Gastrocnemius medialis (tissue), 4 donors: Measurements from ENCODE around the gene ELOVL2. TPM values are rescaled to one million over a fixed set of nuclear protein-coding genes. Genes with fewer than 3 reads are reported as not detected.
A peak's percentile ranks its signal among the peaks of the same experiment; 100 is the strongest.

Source experiments
- ATAC-seq, 2 donors: fragments of 150-250 bp; one replicate each; pipeline ENCODE4 v1.9.1; 2016
- DNase-seq, 2 donors: peaks; one replicate each; pipeline ENCODE4 v3.0.0-alpha.2; 2019
- H3K27ac ChIP-seq, 4 donors: fragments of 200-600 bp; sonication (generic); 1 replicate in 1 of 4; 2 replicates in 3 of 4; pipeline ENCODE4 v1.5.1; 2016 to 2018; ENCODE audit warnings: mild to moderate bottlenecking in 2 of 4, moderate library complexity in 1 of 4
- H3K27me3 ChIP-seq, 3 donors: fragments of 200-600 bp; sonication (generic) in 2 of 3; 1 replicate in 1 of 3; 2 replicates in 2 of 3; pipeline versions ENCODE4 v1.5.1 to v1.6.0; 2016 to 2019; ENCODE audit warnings: mild to moderate bottlenecking in 1 of 3, moderate library complexity in 1 of 3
- H3K36me3 ChIP-seq, 2 donors: fragments of 200-600 bp; sonication (generic) in 1 of 2; one replicate each; pipeline ENCODE4 v1.5.1; 2017 to 2018
- H3K4me1 ChIP-seq, 2 donors: fragments of 200-600 bp; sonication (generic) in 1 of 2; one replicate each; pipeline ENCODE4 v1.5.1; 2016 to 2017; ENCODE audit warnings: mild to moderate bottlenecking in 2 of 2
- H3K4me3 ChIP-seq, 4 donors: fragments of 200-600 bp; sonication (generic) in 3 of 4; 1 replicate in 1 of 4; 2 replicates in 3 of 4; pipeline ENCODE4 v1.5.1; 2016 to 2019; ENCODE audit warnings: mild to moderate bottlenecking in 2 of 4
- H3K9me3 ChIP-seq, 3 donors: fragments of 200-600 bp; sonication (generic) in 2 of 3; 1 replicate in 1 of 3; 2 replicates in 2 of 3; pipeline ENCODE4 v1.5.1; 2016 to 2019
- CTCF ChIP-seq, 5 experiments: fragments of 450-650 bp in 3 of 5; fragments of 200-600 bp in 2 of 5; sonication (generic) in 2 of 5; IDR thresholded peaks in 4 of 5; conservative IDR thresholded peaks in 1 of 5; 1 replicate in 4 of 5; 2 replicates in 1 of 5; pipeline ENCODE4 v1.5.1; 2016 to 2019; ENCODE audit warnings: antibody characterized with exemption in 5 of 5, mild to moderate bottlenecking in 3 of 5, moderate library complexity in 3 of 5
- POLR2A ChIP-seq, 2 donors: fragments of 450-650 bp; IDR thresholded peaks; one replicate each; pipeline ENCODE4 v1.6.1; 2017; ENCODE audit warnings: antibody characterized with exemption in 2 of 2, mild to moderate bottlenecking in 2 of 2, moderate library complexity in 2 of 2
- in situ Hi-C, 4 donors: fragments of 200-750 bp; cut with MboI; loops; one replicate each; pipeline versions ENCODE4 v1.15.0 to v1.8.0; 2017; ENCODE audit warnings: low sequenced_read_pairs in 4 of 4
- intact Hi-C: fragments of 100-400 bp; cut with DNase I; formaldehyde crosslinking; loops from one replicate; pipeline ENCODE4 v1.15.1; 2023; ENCODE audit warnings: low total_unique reads
- total RNA-seq, 4 donors: library from RNA; depleted of rRNA; stranded (reverse); fragments of >200 nt; gene quantifications; one replicate each; pipeline versions ENCODE4 v1.1.0 to v1.2.3, GENCODE V29; 2016

The ELOVL2 gene
- total RNA-seq, 4 donors from 2014 or later: 0.07 to 1.1 (median 0.31) TPM

- DNase-seq (no peak), ATAC-seq (no peak)
- no peak overlapping the region for H3K27ac ChIP-seq
- no peak for TF ChIP-seq CTCF (IDR thresholded peaks at IDR 0.05 in 4 of 5, conservative IDR thresholded peaks at IDR 0.05 in 1 of 5)
- TF ChIP-seq POLR2A (IDR thresholded peaks at IDR 0.05): no peak
- H3K36me3 ChIP-seq: no peaks in the 10 kb centered on the region
- intact Hi-C loops: no loop called here
- in situ Hi-C loops: no loop called here
- H3K27me3 ChIP-seq: peaks cover 0 to 3% (median 0%) of the 10 kb centered on the region in 3 donors
- peaks cover 3 to 6% of the 10 kb centered on the region in 2 donors for H3K4me1 ChIP-seq
- no peaks in the 10 kb centered on the region for H3K9me3 ChIP-seq
- no peak overlapping the region for H3K4me3 ChIP-seq
Measured at GRCh38 chr6:11025921-11026635, 18.0 kb downstream of the ELOVL2 start.

GRCh38 chr6:11025130-11025529, 19.0 kb downstream of the ELOVL2 start:
- TF ChIP-seq POLR2A (IDR thresholded peaks at IDR 0.05) (no peak), CTCF (IDR thresholded peaks at IDR 0.05 in 4 of 5, conservative IDR thresholded peaks at IDR 0.05 in 1 of 5) (no peak)
- no peak for ATAC-seq
- H3K36me3 ChIP-seq: no peaks in the 10 kb centered on the region
- in situ Hi-C loops: no loop called here
- H3K4me1 ChIP-seq: peaks cover 4 to 11% of the 10 kb centered on the region in 2 donors
- DNase-seq: no peak
- peaks cover 0 to 3% (median 0%) of the 10 kb centered on the region in 3 donors for H3K27me3 ChIP-seq
- H3K27ac ChIP-seq: no peak overlapping the region
- H3K9me3 ChIP-seq: no peaks in the 10 kb centered on the region
- no peak overlapping the region for H3K4me3 ChIP-seq
- intact Hi-C loops: no loop called here

GRCh38 chr6:11023032-11023431, 21.1 kb downstream of the ELOVL2 start:
- Histone ChIP-seq H3K36me3 (no peaks in the 10 kb centered on the region), H3K27ac (no peak overlapping the region), H3K27me3 (peaks cover 0 to 3% (median 0%) of the 10 kb centered on the region in 3 donors), H3K4me3 (no peak overlapping the region), H3K4me1 (peaks cover 4 to 11% of the 10 kb centered on the region in 2 donors), H3K9me3 (no peaks in the 10 kb centered on the region)
- TF ChIP-seq CTCF (IDR thresholded peaks at IDR 0.05 in 4 of 5, conservative IDR thresholded peaks at IDR 0.05 in 1 of 5) (no peak), POLR2A (IDR thresholded peaks at IDR 0.05) (no peak)
- intact Hi-C loops (no loop called here), in situ Hi-C loops (no loop called here)
- ATAC-seq: peak; percentile 60 to 68
- no peak for DNase-seq

- Histone ChIP-seq H3K4me1 (peaks cover 4 to 11% of the 10 kb centered on the region in 2 donors), H3K27me3 (no peaks in the 10 kb centered on the region), H3K9me3 (no peaks in the 10 kb centered on the region), H3K36me3 (no peaks in the 10 kb centered on the region), H3K27ac (peak overlapping the region in 1 of 4 donors; percentile 37), H3K4me3 (no peak overlapping the region)
- intact Hi-C loops (no loop called here), in situ Hi-C loops (no loop called here)
- no peak for ATAC-seq
- DNase-seq: no peak
- no peak for TF ChIP-seq POLR2A (IDR thresholded peaks at IDR 0.05)
- TF ChIP-seq CTCF (IDR thresholded peaks at IDR 0.05 in 4 of 5, conservative IDR thresholded peaks at IDR 0.05 in 1 of 5): no peak
Measured at GRCh38 chr6:11021714-11022113, 22.4 kb downstream of the ELOVL2 start.
